ENCODE results near the gene SCT.

SCT gene

DNA sequence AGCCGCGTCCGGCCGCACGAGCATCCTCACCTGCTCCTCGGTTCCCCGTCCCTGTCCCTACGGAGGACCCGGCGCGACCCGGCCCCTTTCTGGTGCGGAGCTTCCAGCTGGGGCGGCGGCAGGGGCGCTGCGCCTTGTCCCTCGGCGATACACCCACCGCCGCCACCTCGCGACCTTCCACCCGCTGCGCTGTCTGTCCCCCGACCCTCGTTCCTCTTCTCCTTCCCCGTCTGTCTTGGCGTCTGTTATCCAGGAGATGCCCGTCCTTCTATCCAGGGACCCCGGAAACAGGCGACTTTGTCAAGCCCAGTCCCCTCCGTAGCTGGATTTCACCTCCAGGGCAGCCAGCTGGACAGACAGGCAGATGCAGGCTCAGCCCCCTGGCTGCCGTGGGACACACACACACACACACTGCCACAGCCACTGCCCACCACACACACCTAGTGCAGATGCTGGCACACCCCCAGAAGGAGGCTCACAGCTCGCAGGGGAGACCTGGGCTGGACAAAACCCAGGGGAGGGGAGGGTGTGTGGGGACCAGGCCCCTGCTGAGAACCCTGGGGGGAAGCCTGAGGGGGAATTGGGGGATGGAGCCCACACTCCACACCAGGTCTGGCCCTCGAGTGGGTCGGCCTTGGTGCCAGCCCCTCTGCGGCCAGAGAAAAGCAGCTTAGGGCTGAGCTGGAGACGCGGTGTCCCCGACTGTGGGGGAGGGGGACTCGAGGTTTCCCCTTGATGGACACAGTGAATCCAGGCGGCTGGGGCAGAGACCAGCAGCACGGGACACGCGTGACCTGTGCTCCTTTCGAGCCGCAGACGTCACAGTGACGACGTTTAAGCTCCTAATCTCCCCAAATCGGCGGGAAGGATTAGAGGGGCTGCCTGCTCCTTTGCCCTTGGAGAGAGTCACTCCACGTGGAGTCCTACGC, 10.9 kb upstream of the SCT start:
- DNase-seq (ENCODE audit: low read depth) = no peak
- H3K4me3 ChIP-seq (ENCODE audit: low read depth, low read length) = peak overlapping the region; percentile 24
- TF ChIP-seq CTCF (conservative IDR thresholded peaks at IDR 0.05; ENCODE audit: low read depth, low read length) = peak; percentile 20

- no peak for TF ChIP-seq CTCF (conservative IDR thresholded peaks at IDR 0.05; ENCODE audit: low read depth, low read length)
- DNase-seq (ENCODE audit: low read depth) = no peak
- peak overlapping the region; percentile 24 for H3K4me3 ChIP-seq (ENCODE audit: low read depth, low read length)
Measured at GRCh38 chr11:637333-637592, 10.3 kb upstream of the SCT start.

DNA sequence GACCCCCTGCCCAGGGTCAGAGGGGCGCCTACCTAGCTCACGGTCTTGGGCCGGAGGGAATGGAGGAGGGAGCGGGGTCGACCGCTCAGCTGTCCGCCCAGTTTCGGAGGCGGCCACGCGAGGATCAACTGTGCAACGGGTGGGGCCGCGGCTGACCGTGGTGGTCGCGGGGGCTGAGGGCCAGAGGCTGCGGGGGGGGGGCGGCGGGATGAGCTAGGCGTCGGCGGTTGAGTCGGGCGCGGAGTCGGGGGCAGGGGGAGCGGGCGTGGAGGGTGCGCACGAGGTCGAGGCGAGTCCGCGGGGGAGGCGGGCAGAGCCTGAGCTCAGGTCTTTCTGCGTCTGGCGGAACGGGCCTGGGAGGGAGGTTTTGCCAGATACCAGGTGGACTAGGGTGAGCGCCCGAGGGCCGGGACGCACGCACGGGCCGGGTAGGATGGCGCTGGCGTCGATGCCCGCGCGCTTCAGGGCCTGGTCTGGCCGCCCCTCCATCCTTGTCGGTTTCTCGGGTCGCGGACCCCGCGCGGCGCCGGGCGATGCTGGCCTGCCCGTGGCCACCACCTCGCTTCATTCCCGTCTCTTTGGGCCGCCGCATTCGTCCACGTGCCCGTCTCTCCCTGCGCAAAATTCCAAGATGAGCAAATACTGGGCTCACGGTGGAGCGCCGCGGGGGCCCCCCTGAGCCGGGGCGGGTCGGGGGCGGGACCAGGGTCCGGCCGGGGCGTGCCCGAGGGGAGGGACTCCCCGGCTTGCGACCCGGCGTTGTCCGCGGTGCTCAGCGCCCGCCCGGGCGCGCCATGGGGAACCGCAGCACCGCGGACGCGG, 9.7 kb upstream of the SCT start, which contains the start of gene DRD4:
DRD4 (plus strand) TSS at position 759 of the 822 bp plus-strand sequence; CDS start at position 795, 36 bp downstream.
- peak; percentile 39 for DNase-seq (ENCODE audit: low read depth)
- peak within 1 kb of the TSS; percentile 24 for H3K4me3 ChIP-seq (ENCODE audit: low read depth, low read length)
- no peak for TF ChIP-seq CTCF (conservative IDR thresholded peaks at IDR 0.05; ENCODE audit: low read depth, low read length)

DNA sequence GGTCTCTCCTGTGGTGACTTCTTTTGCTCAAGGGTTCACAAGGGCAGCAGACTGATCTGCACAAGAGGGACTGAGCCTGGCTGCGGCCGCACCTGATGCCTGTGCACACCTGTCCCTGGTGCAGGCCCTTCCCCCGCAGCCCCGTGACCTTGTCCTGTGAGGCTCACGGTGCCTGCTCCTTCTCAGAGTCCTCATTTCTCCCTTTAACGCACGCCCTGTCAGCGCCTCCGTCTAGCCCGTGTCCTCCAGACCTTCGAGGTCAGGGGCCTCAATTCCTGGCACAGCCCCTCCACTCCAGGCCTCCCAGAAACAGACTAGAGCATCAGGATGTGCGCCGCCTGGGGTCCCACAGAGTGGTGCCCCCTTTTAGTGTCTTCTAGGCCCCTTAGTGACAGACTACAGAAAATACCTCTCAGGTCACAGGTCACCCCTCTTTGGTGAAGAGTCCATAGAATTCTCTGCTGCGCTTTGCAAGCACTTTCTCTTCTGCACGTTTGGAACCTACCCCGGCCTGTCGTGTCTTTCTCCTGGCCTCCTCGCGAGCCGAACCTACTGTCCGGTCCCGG, 9.0 kb upstream of the SCT start:
- no peak for TF ChIP-seq CTCF (conservative IDR thresholded peaks at IDR 0.05; ENCODE audit: low read depth, low read length)
- DNase-seq (ENCODE audit: low read depth) = no peak
- H3K4me3 ChIP-seq (ENCODE audit: low read depth, low read length) = no peak overlapping the region

GRCh38 chr11:630871-631270, 3.9 kb upstream of the SCT start:
- DNase-seq (ENCODE audit: low read depth) = no peak
- no peak for TF ChIP-seq CTCF (conservative IDR thresholded peaks at IDR 0.05; ENCODE audit: low read depth, low read length)
- H3K4me3 ChIP-seq (ENCODE audit: low read depth, low read length) = no peak overlapping the region

DNA sequence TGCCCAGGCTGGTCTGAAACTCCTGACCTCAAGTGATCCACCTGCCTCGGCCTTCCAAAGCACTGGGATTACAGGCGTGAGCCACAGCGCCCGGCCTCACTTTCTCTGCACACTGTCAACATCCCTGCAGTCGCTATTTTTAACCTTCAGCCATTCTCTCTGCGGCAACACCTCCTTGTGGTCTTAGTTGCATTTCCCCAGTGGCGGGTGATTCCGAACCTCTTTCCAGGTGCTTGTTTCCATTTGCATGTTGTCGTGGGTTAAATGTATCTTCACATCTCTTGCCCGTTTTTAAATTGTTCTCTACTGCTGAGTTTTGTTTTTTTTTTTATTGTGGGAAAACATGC, 2.2 kb upstream of the SCT start:
- TF ChIP-seq CTCF (conservative IDR thresholded peaks at IDR 0.05; ENCODE audit: low read depth, low read length) = peak; percentile 5
- DNase-seq (ENCODE audit: low read depth) = no peak
- H3K4me3 ChIP-seq (ENCODE audit: low read depth, low read length) = no peak overlapping the region
